HG02588 (cell line): ENCODE data around the gene MAN1A1.
"Not testable (repeated sequence)": the region's sequence is repeated elsewhere in the genome, so short reads cannot be mapped to it uniquely, and the experiment has no call there.

Experiments used
- ATAC-seq: cut with Tn5 transposase; IDR thresholded peaks from one replicate; pipeline ENCODE4 v1.9.1; 2021; ENCODE audit warnings: mild to moderate bottlenecking, moderate library complexity; ENCODE audit not compliant: unreplicated experiment

Gene MAN1A1

DNA sequence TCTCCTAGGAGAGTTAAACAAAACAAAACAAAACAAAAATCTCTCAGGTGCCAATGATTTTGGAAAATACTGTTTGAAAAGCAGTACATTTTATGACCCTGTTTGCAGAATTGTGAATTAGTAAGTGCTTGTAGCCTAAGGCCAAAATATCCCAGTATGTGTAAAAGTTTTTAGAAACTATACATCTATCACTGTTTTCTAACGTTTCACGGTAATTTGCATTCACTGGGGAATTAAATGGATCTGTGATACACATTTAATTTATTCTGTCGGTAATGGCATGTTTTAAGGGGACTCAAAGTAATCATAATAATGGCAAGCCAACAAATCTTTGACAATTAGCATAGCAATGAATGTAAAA is 175.5 kb downstream of the MAN1A1 start:
- no peak for ATAC-seq

DNA sequence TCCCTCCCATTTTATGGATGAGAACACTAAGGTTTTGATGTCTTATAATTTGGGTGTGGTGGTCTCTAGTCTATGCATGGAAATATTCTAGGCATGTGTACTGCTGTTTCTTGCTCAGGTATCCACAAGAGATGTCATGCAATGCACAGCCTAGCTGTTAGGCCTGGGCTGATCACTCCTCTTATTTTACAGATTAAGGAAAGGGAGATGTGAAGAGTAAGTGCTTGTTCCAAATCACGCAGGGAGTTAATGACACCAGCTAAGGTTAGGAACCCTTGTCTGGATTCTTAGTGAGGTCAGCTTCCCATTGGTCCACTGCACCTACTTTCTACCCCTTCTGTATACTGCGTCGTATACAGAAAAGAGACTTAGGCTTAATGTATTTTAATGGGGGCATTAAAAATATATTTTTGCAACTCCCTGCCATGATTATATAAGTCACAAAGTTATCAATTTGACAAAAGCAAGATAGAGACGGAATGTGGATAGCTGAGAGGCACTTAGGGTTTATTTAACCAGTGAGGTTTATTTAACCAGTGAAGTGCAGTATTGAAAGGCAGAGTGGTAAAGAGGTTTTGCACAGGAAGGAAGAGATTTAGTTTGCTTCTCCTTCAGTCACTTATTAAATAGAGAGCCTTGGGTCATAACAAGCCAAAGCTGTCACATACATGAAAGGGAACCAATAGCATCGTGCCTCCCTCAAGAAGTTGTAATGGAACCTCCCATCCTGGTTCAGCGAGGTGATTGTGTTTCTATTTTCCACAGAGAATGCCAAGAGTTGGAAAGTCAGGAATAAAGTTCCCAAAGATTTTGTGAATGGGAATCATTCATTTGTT is 176.1 kb downstream of the MAN1A1 start:
- no peak for ATAC-seq

GRCh38 chr6:119172824-119173223 is 176.7 kb downstream of the MAN1A1 start:
- ATAC-seq, result no peak

DNA sequence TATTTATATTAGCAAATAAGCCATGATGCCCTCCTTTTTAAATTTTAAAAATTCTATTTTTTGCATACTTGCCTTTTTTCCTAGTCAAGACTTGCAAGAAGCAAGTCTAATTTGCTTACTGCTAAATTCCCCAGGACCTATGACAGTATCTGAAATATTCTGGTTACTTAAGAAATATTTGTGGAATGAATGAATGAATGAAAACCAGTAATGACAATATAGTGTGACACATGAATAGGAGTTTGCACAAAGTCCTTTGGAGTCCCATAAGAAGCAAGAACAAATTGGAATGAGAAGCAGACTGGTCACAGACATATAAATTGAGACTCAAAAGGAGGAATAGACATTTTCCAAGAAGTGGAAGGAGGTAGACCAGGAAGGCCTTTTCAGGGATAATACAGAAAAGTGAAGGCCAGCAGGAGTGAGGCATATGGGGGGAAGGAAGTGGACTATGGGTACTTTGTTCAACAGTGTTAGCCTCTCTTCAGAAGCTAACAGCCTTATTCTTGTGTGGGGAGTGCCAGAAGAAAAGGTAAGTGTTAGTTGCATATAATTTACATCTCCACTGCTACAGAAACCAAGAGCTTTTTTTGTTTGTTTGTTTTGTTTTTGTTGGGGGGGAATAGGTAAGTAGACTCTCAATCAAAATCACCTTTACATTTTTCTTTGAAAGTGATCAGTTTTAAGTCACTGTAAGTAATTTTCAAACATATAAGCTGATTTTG is 177.5 kb downstream of the MAN1A1 start:
- peak; percentile 50 for ATAC-seq

- no peak for ATAC-seq
Observed at GRCh38 chr6:119171088-119171841, 178.3 kb downstream of the MAN1A1 start.

DNA sequence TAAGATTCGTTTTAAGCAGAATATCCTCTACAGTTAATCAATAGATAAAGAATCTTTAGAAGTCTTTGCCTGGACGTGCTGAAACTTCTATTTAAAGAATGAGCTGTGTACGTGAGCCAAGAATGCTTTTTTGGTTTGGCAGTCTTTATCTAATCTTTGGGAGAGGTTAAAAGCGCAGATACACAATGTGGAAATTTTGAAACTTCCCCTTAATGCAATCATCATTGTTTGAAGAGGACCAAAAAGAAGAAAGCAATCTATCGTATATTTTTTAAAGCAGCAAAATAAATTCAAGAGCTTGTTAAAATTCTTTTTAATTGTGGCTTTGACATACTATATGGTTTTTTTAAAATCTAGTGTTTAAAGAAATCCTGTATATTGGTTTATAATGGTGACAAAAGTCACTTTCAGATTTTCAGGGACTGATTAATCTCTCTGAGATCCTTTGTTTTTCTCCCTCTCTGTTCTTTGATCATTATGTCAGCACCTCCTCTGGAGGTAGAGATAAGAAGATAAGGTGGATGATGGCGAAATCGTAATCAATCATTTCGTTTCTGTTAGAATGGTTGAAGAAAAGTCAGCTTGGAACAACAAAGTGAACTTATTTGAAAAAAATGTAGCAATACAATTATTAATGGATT is 179.0 kb downstream of the MAN1A1 start:
- ATAC-seq, result no peak

DNA sequence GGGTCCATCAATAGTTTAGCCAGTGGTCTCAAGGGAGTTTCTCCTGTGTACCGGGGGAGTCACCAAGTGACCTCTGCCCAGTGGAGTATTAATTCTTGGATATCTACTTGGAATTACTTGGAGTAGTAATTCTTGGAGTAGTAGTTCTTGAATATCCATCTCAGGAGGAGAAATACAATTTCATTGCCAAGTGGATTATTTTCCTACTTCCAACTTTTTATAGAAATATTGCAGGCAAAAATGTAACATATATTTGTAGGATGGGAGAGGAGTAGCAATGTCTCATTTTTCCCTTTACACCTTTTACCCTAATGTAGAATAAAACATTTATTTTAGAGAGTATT is 179.5 kb downstream of the MAN1A1 start:
- no peak for ATAC-seq

- not testable (repeated sequence) for ATAC-seq
Observed at GRCh38 chr6:119169355-119169754, 180.2 kb downstream of the MAN1A1 start.

DNA sequence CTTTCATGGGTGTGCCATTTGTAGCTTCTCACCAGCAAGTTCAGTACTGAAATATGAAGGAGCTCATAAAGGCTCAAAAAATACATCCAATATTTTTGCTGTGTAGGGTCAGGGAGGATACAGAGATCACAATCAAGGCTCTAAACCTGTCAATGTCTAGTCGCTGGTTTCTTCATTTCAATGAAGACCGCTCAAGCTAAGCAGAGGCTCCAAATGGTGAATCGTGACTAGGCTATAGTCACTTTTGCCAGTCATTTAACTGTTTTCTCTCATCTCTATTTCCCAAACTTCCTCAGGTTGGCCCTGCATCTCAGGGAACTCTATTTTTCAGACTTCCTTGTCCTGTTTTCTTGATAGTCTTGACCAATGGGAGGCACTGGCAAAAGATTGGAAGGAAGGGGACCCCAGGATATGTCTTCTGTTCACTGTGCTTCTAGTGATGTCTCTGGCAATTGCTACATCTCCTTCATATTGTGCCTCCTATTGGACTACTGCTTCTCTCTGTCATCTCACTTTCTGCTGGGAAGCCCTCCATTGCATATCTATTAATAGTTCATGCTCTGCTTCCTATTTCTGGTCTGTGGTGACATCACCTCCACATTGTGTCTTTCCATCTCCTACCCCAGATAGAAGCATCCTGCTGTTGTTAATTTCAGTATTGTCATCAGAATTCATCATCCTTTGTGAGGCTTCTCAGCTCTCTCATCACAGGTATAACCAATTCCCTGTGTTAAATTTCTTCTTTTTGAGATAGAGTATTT is 183.4 kb downstream of the MAN1A1 start:
- no peak for ATAC-seq

GRCh38 chr6:119163006-119163405 is 186.6 kb downstream of the MAN1A1 start:
- no peak for ATAC-seq

GRCh38 chr6:119162134-119162775 is 187.3 kb downstream of the MAN1A1 start:
- peak; percentile 74 for ATAC-seq

GRCh38 chr6:119161438-119161837 is 188.1 kb downstream of the MAN1A1 start:
- ATAC-seq, result no peak

- no peak for ATAC-seq
Observed at GRCh38 chr6:119160911-119161310, 188.7 kb downstream of the MAN1A1 start.

- no peak for ATAC-seq
Observed at GRCh38 chr6:119158057-119158848, 191.3 kb downstream of the MAN1A1 start.

GRCh38 chr6:119157506-119157815 is 192.1 kb downstream of the MAN1A1 start:
- no peak for ATAC-seq

- no peak for ATAC-seq
Observed at GRCh38 chr6:119156757-119157505, 192.6 kb downstream of the MAN1A1 start.

DNA sequence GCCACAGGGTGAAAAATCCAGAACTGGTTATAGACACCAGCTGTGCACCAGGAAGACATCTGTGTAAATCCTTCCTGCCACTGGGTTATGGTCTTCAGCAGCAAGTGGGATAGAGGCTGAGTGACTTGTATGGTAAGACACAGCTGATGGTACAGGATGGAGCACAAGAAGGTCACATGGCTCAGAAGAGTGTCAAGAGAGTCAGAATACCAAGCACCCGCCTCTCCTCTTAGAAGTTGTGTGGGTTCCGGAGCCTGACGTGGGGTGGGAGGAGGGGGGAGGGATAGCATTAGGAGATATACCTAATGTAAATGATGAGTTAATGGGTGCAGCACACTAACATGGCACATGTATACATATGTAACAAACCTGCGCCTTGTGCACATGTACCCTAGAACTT is 193.5 kb downstream of the MAN1A1 start:
- ATAC-seq, result not testable (repeated sequence)

- no peak for ATAC-seq
Observed at GRCh38 chr6:119152187-119152586, 197.4 kb downstream of the MAN1A1 start.
